Mesothelial cell of epicardium (in vitro differentiated cells): ENCODE data around the gene RASA2. TPM values are rescaled to one million over a fixed set of nuclear protein-coding genes. Genes with fewer than 3 reads are reported as not detected.

Experiments
- DNase-seq, 2 experiments: peaks; one replicate each; pipeline ENCODE4 v3.0.0; 2021; ENCODE audit warnings: low spot score in 2 of 2; ENCODE audit not compliant: unreplicated experiment in 2 of 2
- H3K27ac Mint-ChIP-seq: 2 replicates; pipeline ENCODE4 v1.8.0; 2021; ENCODE audit warnings: mixed read lengths
- H3K27me3 Mint-ChIP-seq: 2 replicates; pipeline ENCODE4 v1.8.0; 2021; ENCODE audit warnings: low read depth, mixed read lengths
- H3K36me3 Mint-ChIP-seq: 2 replicates; pipeline ENCODE4 v1.8.0; 2021; ENCODE audit warnings: mixed read lengths
- H3K4me1 Mint-ChIP-seq: 2 replicates; pipeline ENCODE4 v1.8.0; 2021; ENCODE audit warnings: mixed read lengths
- H3K4me3 Mint-ChIP-seq: 2 replicates; pipeline ENCODE4 v1.8.0; 2021; ENCODE audit warnings: mild to moderate bottlenecking, moderate library complexity, mixed read lengths
- H3K9me3 Mint-ChIP-seq: 2 replicates; pipeline ENCODE4 v1.8.0; 2021; ENCODE audit warnings: mixed read lengths
- total RNA-seq: library from RNA; stranded (reverse); gene quantifications from 3 replicates; pipeline ENCODE4 v1.2.1, GENCODE V29; 2021
- TF ChIP-seq, protein P1 (sequence below): fragments of 200-600 bp; sonication (generic); IDR thresholded peaks from one replicate; pipeline ENCODE4 v1.5.0; 2021; ENCODE audit warnings: antibody characterized with exemption; ENCODE audit not compliant: unreplicated experiment

RASA2 gene
- total RNA-seq, 1 donor from 2014 or later = 14.5 TPM

GRCh38 chr3:141608438-141608837 is 121.6 kb downstream of the RASA2 start:
- DNase-seq = no peak
- peaks cover 29% of the 10 kb centered on the region for H3K36me3 Mint-ChIP-seq
- H3K9me3 Mint-ChIP-seq = peaks cover 13% of the 10 kb centered on the region
- H3K27ac Mint-ChIP-seq = no peak overlapping the region
- H3K4me1 Mint-ChIP-seq = peaks cover 3% of the 10 kb centered on the region
- no peaks in the 10 kb centered on the region for H3K27me3 Mint-ChIP-seq
- TF ChIP-seq, protein P1, sequence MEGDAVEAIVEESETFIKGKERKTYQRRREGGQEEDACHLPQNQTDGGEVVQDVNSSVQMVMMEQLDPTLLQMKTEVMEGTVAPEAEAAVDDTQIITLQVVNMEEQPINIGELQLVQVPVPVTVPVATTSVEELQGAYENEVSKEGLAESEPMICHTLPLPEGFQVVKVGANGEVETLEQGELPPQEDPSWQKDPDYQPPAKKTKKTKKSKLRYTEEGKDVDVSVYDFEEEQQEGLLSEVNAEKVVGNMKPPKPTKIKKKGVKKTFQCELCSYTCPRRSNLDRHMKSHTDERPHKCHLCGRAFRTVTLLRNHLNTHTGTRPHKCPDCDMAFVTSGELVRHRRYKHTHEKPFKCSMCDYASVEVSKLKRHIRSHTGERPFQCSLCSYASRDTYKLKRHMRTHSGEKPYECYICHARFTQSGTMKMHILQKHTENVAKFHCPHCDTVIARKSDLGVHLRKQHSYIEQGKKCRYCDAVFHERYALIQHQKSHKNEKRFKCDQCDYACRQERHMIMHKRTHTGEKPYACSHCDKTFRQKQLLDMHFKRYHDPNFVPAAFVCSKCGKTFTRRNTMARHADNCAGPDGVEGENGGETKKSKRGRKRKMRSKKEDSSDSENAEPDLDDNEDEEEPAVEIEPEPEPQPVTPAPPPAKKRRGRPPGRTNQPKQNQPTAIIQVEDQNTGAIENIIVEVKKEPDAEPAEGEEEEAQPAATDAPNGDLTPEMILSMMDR = no peak
- H3K4me3 Mint-ChIP-seq = no peak overlapping the region

- TF ChIP-seq, protein P1 = no peak
- no peak overlapping the region for H3K27ac Mint-ChIP-seq
- H3K36me3 Mint-ChIP-seq = peaks cover 18% of the 10 kb centered on the region
- no peaks in the 10 kb centered on the region for H3K27me3 Mint-ChIP-seq
- H3K4me1 Mint-ChIP-seq = peaks cover 12% of the 10 kb centered on the region
- DNase-seq = no peak
- no peak overlapping the region for H3K4me3 Mint-ChIP-seq
- H3K9me3 Mint-ChIP-seq = no peaks in the 10 kb centered on the region
Measured at GRCh38 chr3:141610939-141611338, 124.1 kb downstream of the RASA2 start.

DNA sequence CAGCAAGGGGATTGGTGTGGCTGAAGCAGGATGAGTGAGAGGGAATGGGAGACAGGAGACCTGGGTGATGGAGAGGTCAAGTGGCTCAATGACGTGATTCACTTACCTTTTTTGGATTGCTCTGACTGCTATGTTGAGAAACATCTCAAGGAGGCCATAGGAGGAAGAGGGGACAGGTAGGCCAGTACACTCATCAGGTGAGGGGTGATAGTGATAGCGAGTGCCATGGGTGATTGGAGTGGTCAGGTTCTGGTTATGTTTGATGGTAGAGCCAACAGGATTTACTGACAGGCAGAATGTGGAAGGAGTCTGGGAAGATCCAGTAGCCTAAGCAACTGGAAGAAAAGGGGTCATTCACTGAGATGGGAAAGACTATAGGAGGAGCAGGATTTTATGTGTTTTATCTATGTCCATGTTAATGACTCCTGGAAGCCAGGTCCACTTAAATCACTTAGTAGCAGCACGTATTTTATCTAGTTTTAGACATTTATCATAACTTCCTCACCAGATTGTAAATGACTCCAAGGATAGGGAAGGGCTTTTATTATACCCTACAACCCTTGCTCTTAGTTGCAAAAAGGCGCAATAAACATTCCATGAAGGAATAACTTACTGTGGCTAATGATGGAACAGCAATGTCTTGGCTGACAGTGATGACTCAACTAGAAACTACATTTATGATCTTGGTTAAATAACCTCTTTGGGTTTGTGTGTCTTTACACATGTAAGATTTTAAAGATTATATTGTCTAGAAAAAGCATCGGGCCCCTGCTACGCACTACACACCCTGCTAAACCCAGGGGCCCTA is 131.5 kb downstream of the RASA2 start:
- no peak overlapping the region for H3K4me3 Mint-ChIP-seq
- peaks cover 3% of the 10 kb centered on the region for H3K9me3 Mint-ChIP-seq
- peaks cover 8% of the 10 kb centered on the region for H3K36me3 Mint-ChIP-seq
- no peak overlapping the region for H3K27ac Mint-ChIP-seq
- TF ChIP-seq, protein P1 = no peak
- H3K4me1 Mint-ChIP-seq = peaks cover 9% of the 10 kb centered on the region
- no peaks in the 10 kb centered on the region for H3K27me3 Mint-ChIP-seq
- no peak for DNase-seq

DNA sequence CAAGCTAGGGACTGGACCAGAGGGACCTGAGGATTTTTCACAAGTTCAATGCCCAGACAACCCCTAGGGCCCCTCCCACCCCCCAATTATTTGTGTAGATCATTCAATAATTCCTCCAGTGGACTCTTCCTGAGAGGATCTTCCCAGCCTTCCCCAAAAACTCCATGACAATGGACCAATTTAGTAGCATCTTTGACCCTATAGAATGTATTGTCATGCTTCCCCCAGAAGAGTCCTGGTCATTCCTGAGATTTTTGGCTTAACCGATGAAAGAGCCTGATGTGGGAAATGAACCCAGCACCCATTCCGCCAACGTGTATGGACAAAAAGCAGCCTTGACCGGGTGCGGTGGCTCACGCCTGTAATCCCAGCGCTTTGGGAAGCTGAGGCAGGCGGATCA is 132.1 kb downstream of the RASA2 start:
- H3K36me3 Mint-ChIP-seq = peaks cover 8% of the 10 kb centered on the region
- H3K4me1 Mint-ChIP-seq = peaks cover 7% of the 10 kb centered on the region
- H3K27me3 Mint-ChIP-seq = no peaks in the 10 kb centered on the region
- H3K27ac Mint-ChIP-seq = no peak overlapping the region
- H3K4me3 Mint-ChIP-seq = no peak overlapping the region
- no peak for DNase-seq
- TF ChIP-seq, protein P1 = no peak
- peaks cover 3% of the 10 kb centered on the region for H3K9me3 Mint-ChIP-seq

GRCh38 chr3:141619450-141619849 is 132.6 kb downstream of the RASA2 start:
- Mint-ChIP-seq H3K27me3 (no peaks in the 10 kb centered on the region), H3K9me3 (peaks cover 3% of the 10 kb centered on the region)

More at GRCh38 chr3:141619450-141619849, 132.6 kb downstream of the RASA2 start:
- no peak overlapping the region for H3K4me3 Mint-ChIP-seq
- H3K36me3 Mint-ChIP-seq = peaks cover 8% of the 10 kb centered on the region
- H3K4me1 Mint-ChIP-seq = peaks cover 2% of the 10 kb centered on the region
- no peak for DNase-seq
- TF ChIP-seq, protein P1 = no peak
- no peak overlapping the region for H3K27ac Mint-ChIP-seq
